ENCODE measurements around the gene MPP4.
"Not testable (repeated sequence)": the region's sequence is repeated elsewhere in the genome, so short reads cannot be mapped to it uniquely, and the experiment has no call there.

The MPP4 gene

DNA sequence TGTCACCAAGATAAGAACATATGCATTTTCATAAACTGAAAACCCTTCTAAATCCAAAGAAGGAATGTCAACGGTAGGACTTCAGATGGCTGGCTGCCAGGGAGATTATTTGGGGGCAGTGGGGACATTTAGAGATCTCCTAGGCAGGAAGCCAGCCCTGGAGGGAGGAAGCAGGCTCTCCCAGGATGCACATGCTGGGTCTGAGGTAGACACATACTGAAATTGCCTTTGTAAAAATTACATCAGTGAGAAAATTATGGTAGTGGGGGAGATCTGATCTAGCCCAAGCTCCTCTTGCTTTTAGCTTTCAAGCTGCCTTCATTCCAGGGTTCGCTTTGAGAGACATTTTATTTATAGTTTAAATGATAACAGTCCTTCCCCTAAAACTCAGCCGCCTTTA lies 24.1 kb downstream of the MPP4 start:
- Histone ChIP-seq H3K36me3 (ENCODE audit: low read length) (no peaks in the 10 kb centered on the region), H4K20me1 (ENCODE audit: low read depth, low read length) (no peaks in the 10 kb centered on the region), H3K4me2 (ENCODE audit: low read depth, low read length, poor library complexity, severe bottlenecking) (no peak overlapping the region), H3F3A (ENCODE audit: insufficient read depth) (no peaks in the 10 kb centered on the region), H3K27ac (ENCODE audit: low read depth, low read length) (no peak overlapping the region), H3K27me3 (ENCODE audit: low read length) (no peaks in the 10 kb centered on the region), H2AFZ (ENCODE audit: low read depth, low read length, severe bottlenecking) (no peak overlapping the region), H3K9me2 (replicated peaks; ENCODE audit: insufficient read depth, low read length) (no peaks in the 10 kb centered on the region), H3K4me3 (ENCODE audit: insufficient read depth, low read length, poor library complexity, severe bottlenecking) (no peak overlapping the region), H3K9me3 (ENCODE audit: insufficient read depth, low read length) (no peaks in the 10 kb centered on the region), H3K9ac (ENCODE audit: low read length) (no peak overlapping the region), H3K79me2 (ENCODE audit: insufficient read depth, low read length) (no peaks in the 10 kb centered on the region)
- TF ChIP-seq, protein P1, sequence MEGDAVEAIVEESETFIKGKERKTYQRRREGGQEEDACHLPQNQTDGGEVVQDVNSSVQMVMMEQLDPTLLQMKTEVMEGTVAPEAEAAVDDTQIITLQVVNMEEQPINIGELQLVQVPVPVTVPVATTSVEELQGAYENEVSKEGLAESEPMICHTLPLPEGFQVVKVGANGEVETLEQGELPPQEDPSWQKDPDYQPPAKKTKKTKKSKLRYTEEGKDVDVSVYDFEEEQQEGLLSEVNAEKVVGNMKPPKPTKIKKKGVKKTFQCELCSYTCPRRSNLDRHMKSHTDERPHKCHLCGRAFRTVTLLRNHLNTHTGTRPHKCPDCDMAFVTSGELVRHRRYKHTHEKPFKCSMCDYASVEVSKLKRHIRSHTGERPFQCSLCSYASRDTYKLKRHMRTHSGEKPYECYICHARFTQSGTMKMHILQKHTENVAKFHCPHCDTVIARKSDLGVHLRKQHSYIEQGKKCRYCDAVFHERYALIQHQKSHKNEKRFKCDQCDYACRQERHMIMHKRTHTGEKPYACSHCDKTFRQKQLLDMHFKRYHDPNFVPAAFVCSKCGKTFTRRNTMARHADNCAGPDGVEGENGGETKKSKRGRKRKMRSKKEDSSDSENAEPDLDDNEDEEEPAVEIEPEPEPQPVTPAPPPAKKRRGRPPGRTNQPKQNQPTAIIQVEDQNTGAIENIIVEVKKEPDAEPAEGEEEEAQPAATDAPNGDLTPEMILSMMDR (IDR thresholded peaks at IDR 0.05; ENCODE audit: insufficient read depth, low read length, poor library complexity, severe bottlenecking): no peak
- TF ChIP-seq EZH2phosphoT487 (conservative IDR thresholded peaks at IDR 0.05; ENCODE audit: low read length): no peak

DNA sequence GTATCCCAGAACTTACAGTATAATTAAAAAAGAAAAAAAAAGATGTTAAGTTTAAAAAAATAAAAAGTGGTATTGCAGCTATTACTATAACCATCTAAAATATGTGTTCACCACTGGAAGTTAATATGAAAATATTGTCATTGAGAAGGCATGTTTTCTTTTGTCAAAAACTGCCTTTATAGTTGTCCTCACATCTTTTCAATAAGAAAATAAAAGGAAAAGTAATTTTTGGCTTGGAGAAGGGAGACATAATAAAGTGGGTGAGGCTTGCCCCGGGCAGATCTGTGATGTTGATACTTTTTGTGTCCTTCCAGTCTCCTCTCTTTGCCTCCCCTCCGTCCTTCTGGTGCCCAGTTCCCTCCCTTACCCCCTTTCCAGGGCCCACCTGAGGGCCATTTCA lies 24.9 kb downstream of the MPP4 start:
- H3K27me3 ChIP-seq (ENCODE audit: low read length): no peaks in the 10 kb centered on the region
- H4K20me1 ChIP-seq (ENCODE audit: low read depth, low read length): no peaks in the 10 kb centered on the region
- H3K79me2 ChIP-seq (ENCODE audit: insufficient read depth, low read length): no peaks in the 10 kb centered on the region
- no peak overlapping the region for H3K27ac ChIP-seq (ENCODE audit: low read depth, low read length)
- H3K9me2 ChIP-seq (replicated peaks; ENCODE audit: insufficient read depth, low read length): no peaks in the 10 kb centered on the region
- no peaks in the 10 kb centered on the region for H3K36me3 ChIP-seq (ENCODE audit: low read length)
- H2AFZ ChIP-seq (ENCODE audit: low read depth, low read length, severe bottlenecking): no peak overlapping the region
- H3K4me3 ChIP-seq (ENCODE audit: insufficient read depth, low read length, poor library complexity, severe bottlenecking): no peak overlapping the region
- no peak overlapping the region for H3K4me2 ChIP-seq (ENCODE audit: low read depth, low read length, poor library complexity, severe bottlenecking)
- no peaks in the 10 kb centered on the region for H3F3A ChIP-seq (ENCODE audit: insufficient read depth)
- H3K9ac ChIP-seq (ENCODE audit: low read length): no peak overlapping the region
- TF ChIP-seq, protein P1 (IDR thresholded peaks at IDR 0.05; ENCODE audit: insufficient read depth, low read length, poor library complexity, severe bottlenecking): no peak
- no peak for TF ChIP-seq EZH2phosphoT487 (conservative IDR thresholded peaks at IDR 0.05; ENCODE audit: low read length)
- H3K9me3 ChIP-seq (ENCODE audit: insufficient read depth, low read length): no peaks in the 10 kb centered on the region

DNA sequence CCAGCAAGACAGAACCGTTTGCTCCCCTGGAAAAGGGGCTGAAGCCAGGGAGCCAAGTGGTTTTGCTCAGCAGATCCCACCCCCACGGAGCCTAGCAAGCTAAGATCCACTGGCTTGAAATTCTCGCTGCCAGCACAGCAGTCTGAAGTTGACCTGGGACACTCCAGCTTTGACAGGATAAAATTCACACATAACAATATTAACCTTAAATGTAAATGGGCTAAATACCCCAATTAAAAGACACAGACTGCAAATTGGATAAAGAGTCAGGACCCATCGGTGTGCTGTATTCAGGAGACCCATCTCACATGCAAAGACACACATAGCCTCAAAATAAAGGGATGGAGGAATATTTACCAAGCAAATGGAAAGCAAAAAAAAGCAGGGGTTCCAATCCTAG lies 27.2 kb downstream of the MPP4 start:
- not testable (repeated sequence) for H3K79me2 ChIP-seq (ENCODE audit: insufficient read depth, low read length); H3K9ac ChIP-seq (ENCODE audit: low read length); H3K27me3 ChIP-seq (ENCODE audit: low read length); H3K36me3 ChIP-seq (ENCODE audit: low read length); H4K20me1 ChIP-seq (ENCODE audit: low read depth, low read length); H2AFZ ChIP-seq (ENCODE audit: low read depth, low read length, severe bottlenecking); H3F3A ChIP-seq (ENCODE audit: insufficient read depth); H3K27ac ChIP-seq (ENCODE audit: low read depth, low read length); H3K4me2 ChIP-seq (ENCODE audit: low read depth, low read length, poor library complexity, severe bottlenecking); H3K9me3 ChIP-seq (ENCODE audit: insufficient read depth, low read length); H3K4me3 ChIP-seq (ENCODE audit: insufficient read depth, low read length, poor library complexity, severe bottlenecking); H3K9me2 ChIP-seq (replicated peaks; ENCODE audit: insufficient read depth, low read length)

DNA sequence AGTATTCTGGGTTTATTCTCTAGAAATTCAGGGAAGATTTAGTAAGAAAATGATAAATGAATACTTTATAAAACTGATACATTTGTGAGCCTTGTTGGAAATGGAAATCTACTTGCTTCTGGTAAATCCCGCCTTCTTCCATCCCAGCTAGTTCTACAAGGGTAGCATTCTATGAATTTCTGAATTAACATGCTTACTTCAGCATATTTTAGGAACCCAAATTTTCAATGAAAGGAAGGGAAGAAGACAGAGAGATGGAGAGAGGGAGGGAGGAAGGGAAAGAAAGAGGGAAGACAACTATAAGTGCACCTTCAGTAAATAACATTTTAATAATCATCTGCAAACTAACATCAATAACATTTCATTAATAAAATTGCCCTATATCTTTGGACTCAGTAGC lies 28.6 kb downstream of the MPP4 start:
- no peaks in the 10 kb centered on the region for H3K9me3 ChIP-seq (ENCODE audit: insufficient read depth, low read length)
- H3K36me3 ChIP-seq (ENCODE audit: low read length): no peaks in the 10 kb centered on the region
- H2AFZ ChIP-seq (ENCODE audit: low read depth, low read length, severe bottlenecking): no peak overlapping the region
- H3K9me2 ChIP-seq (replicated peaks; ENCODE audit: insufficient read depth, low read length): no peaks in the 10 kb centered on the region
- no peak overlapping the region for H3K4me3 ChIP-seq (ENCODE audit: insufficient read depth, low read length, poor library complexity, severe bottlenecking)
- H4K20me1 ChIP-seq (ENCODE audit: low read depth, low read length): no peaks in the 10 kb centered on the region
- H3F3A ChIP-seq (ENCODE audit: insufficient read depth): no peaks in the 10 kb centered on the region
- no peak overlapping the region for H3K9ac ChIP-seq (ENCODE audit: low read length)
- no peaks in the 10 kb centered on the region for H3K79me2 ChIP-seq (ENCODE audit: insufficient read depth, low read length)
- TF ChIP-seq, protein P1 (IDR thresholded peaks at IDR 0.05; ENCODE audit: insufficient read depth, low read length, poor library complexity, severe bottlenecking): no peak
- no peak for TF ChIP-seq EZH2phosphoT487 (conservative IDR thresholded peaks at IDR 0.05; ENCODE audit: low read length)
- H3K27ac ChIP-seq (ENCODE audit: low read depth, low read length): no peak overlapping the region
- H3K4me2 ChIP-seq (ENCODE audit: low read depth, low read length, poor library complexity, severe bottlenecking): no peak overlapping the region
- H3K27me3 ChIP-seq (ENCODE audit: low read length): no peaks in the 10 kb centered on the region
